Measurements from ENCODE around the gene ADGRV1. TPM values are rescaled to one million over a fixed set of nuclear protein-coding genes. Genes with fewer than 3 reads are reported as not detected.
A peak's percentile ranks its signal among the peaks of the same experiment; 100 is the strongest.

ADGRV1 gene
- total and polyA plus RNA-seq, 9 of the 15 experiments (the other 6 are each of a cell fraction or from before 2014, with no cell fraction given) = 21.7 to 156 (median 58.2) TPM

- Histone ChIP-seq H2AFZ (ENCODE audit: low read depth, low read length) (no peak overlapping the region), H3K4me1 (replicated peaks in 1 of 2; ENCODE audit: control insufficient read depth in 2 of 2, insufficient read depth in 2 of 2, low read length in 2 of 2) (no peaks in the 10 kb centered on the region; a peak in 2 of 5 replicates), H3K36me3 (ENCODE audit: control insufficient read depth, insufficient read depth, low read length) (no peaks in the 10 kb centered on the region), H3K9me3 (replicated peaks; ENCODE audit: control insufficient read depth, insufficient read depth, low read depth, low read length) (no peaks in the 10 kb centered on the region), H3K79me2 (ENCODE audit: control insufficient read depth, insufficient read depth, low read length) (no peaks in the 10 kb centered on the region), H3K4me3 (no peak overlapping the region), H4K20me1 (replicated peaks; ENCODE audit: control insufficient read depth, insufficient read depth, low read length) (no peaks in the 10 kb centered on the region), H3K27me3 (ENCODE audit: control insufficient read depth in 2 of 2, insufficient read depth in 2 of 2, low read length in 2 of 2) (no peaks in the 10 kb centered on the region), H3K27ac (ENCODE audit: extremely low read depth, low read depth, low read length) (no peak overlapping the region), H3K9ac (ENCODE audit: insufficient read depth in 1 of 2, low read depth in 2 of 2, low read length in 2 of 2) (no peak overlapping the region), H3K4me2 (ENCODE audit: insufficient read depth, low read length) (no peak overlapping the region), H3K9me1 (ENCODE audit: control insufficient read depth, insufficient read depth, low read length) (no peaks in the 10 kb centered on the region)
- in situ Hi-C loops (cut with MboI) (no loop called here), intact Hi-C loops (cut with micrococcal nuclease) (no loop called here)
- DNase-seq (ENCODE audit: extremely low read depth in 1 of 4, low spot score in 3 of 4) (peak in 1 of 4 experiments; percentile 6), ATAC-seq (peak; percentile 82), FAIRE-seq (no peak)
- ChIA-PET POLR2A (interaction anchor here (0.6 to 0.8 kb wide), 3 partner anchors 39 to 360 kb away, joined by 3 read pairs; no protein-coding TSS in a partner anchor), CTCF (ENCODE audit: low intra/inter-chr PET ratio) (no interaction called here)
- WGBS (ENCODE audit: insufficient coverage, low coverage, missing lambda C conversion rate) = 60% methylated on average over 6 of the region's 6 CpGs
- no TSS peak for BruUV-seq (replicated peaks)
- TF ChIP-seq HDAC3 (IDR thresholded peaks at IDR 0.05; ENCODE audit: borderline replicate concordance, partially characterized antibody) (no peak), MAFG (tag; conservative IDR thresholded peaks at IDR 0.05) (0 out of 2 replicates have a peak, but pooled peaks have one; percentile 15), HDGF (IDR thresholded peaks at IDR 0.05) (no peak), DDX20 (tag; IDR thresholded peaks at IDR 0.05; ENCODE audit: low read depth) (peak; percentile 59), CCNT2 (IDR thresholded peaks at IDR 0.05; ENCODE audit: borderline replicate concordance, extremely low read depth, insufficient read length, low read depth, low read length) (no peak), KDM1A (IDR thresholded peaks at IDR 0.05) (no peak), ZBTB49 (CRISPR knock-in tag; IDR thresholded peaks at IDR 0.05; ENCODE audit: borderline replicate concordance) (no peak), RBFOX2 (IDR thresholded peaks at IDR 0.05; ENCODE audit: low read depth, low read length) (no peak), ZNF354B (CRISPR knock-in tag; IDR thresholded peaks at IDR 0.05) (no peak), ZZZ3 (IDR thresholded peaks at IDR 0.05) (no peak), POLR2H (tag; IDR thresholded peaks at IDR 0.05; ENCODE audit: low read depth) (no peak), TAF9B (IDR thresholded peaks at IDR 0.05; ENCODE audit: partially characterized antibody) (no peak), THRB (CRISPR knock-in tag; conservative IDR thresholded peaks at IDR 0.05) (no peak), ZSCAN32 (CRISPR knock-in tag; IDR thresholded peaks at IDR 0.05) (0 out of 2 replicates have a peak, but pooled peaks have one; percentile 42), KAT8 (IDR thresholded peaks at IDR 0.05; ENCODE audit: low read depth) (no peak), DACH1 (IDR thresholded peaks at IDR 0.05; ENCODE audit: partially characterized antibody) (no peak)
Observed at GRCh38 chr5:91020065-91020800, 461.6 kb downstream of the ADGRV1 start.

Measured in K562 (cell line).